H1 (cell line): ENCODE results near the gene VPS51. TPM values are rescaled to one million over a fixed set of nuclear protein-coding genes. Genes with fewer than 3 reads are reported as not detected.

Experiments used
- BCL11A ChIP-seq, 2 experiments: IDR thresholded peaks; one replicate each; pipeline ENCODE4 v1.6.1; 2011; ENCODE audit warnings: low read depth in 2 of 2, low read length in 2 of 2, mild to moderate bottlenecking in 2 of 2
- CHD7 ChIP-seq: fragments of 300-600 bp; sonication (generic); IDR thresholded peaks from 2 replicates; pipeline ENCODE4 v1.7.1; 2012; ENCODE audit warnings: low read length, moderate library complexity, mild to moderate bottlenecking, inconsistent platforms; ENCODE audit not compliant: insufficient replicate concordance
- polyA plus RNA-seq, 7 experiments: library from polyadenylated mRNA; depleted of rRNA in 3 of 7; stranded (reverse) in 5 of 7; unstranded in 2 of 7; fragments of >200 nt in 5 of 7; fragments of 200-250 nt in 2 of 7; gene quantifications; 1 replicate in 5 of 7; 2 replicates in 1 of 7; 4 replicates in 1 of 7; pipeline versions ENCODE4 v1.2.1 to v1.2.3, GENCODE V29; 2011 to 2013; ENCODE audit warnings: missing spikeins in 2 of 7, mixed read lengths in 2 of 7
- total RNA-seq: library from RNA; stranded (reverse); fragmentation: NEBNext Ultra II Directional; extraction: Animal tissue kit (Norgen Biotek cat#: 25700); gene quantifications from 2 replicates; pipeline ENCODE4 v1.2.1, GENCODE V29; 2021

Gene VPS51
- total and polyA plus RNA-seq, 2 of the 8 experiments (the other 6 are each of a cell fraction or from before 2014, with no cell fraction given) = 97.4 to 142 TPM

DNA sequence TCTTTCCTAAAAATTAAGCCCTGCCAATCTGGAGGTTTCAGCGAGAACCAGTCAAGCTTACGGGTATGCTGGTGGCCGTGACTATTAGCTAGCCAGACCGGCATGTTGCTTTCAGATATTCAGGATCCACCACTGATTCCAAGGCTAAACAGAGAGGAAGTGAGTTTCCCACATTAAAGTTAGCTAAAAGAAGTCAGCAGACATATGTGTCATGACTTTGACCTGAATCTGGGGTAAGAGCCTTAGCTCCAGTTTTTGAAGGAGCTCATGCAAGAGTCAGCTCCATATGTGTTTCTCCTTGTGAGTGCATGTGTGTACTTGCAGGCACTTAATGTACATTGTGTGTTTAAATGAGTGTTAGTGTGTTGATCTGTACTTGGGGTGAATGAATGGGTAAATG is 10.6 kb upstream of the VPS51 start (continued):
- TF ChIP-seq CHD7 = no peak
- no peak for TF ChIP-seq BCL11A (IDR thresholded peaks at IDR 0.05; ENCODE audit: low read depth in 2 of 2, low read length in 2 of 2)
